GM12875 (cell line): ENCODE measurements around the gene CYP2C9.
"Not testable (repeated sequence)": the region's sequence is repeated elsewhere in the genome, so short reads cannot be mapped to it uniquely, and the experiment has no call there.

ENCODE experiments used
- H3K4me3 ChIP-seq: one replicate; pipeline ENCODE4 v1.5.1; 2011; ENCODE audit warnings: low read depth, low read length, control low read depth
- CTCF ChIP-seq: IDR thresholded peaks from 2 replicates; pipeline ENCODE4 v1.5.1; 2011; ENCODE audit warnings: low read depth, mild to moderate bottlenecking, control low read depth, inconsistent platforms, low read length, moderate library complexity, borderline replicate concordance; ENCODE audit not compliant: insufficient read depth

The CYP2C9 gene

GRCh38 chr10:94938383-94938782 lies at the start of gene CYP2C9:
CYP2C9 (plus strand) TSS chr10:94938658; CDS start chr10:94938683, 25 bp downstream.
- TF ChIP-seq CTCF = no peak
- H3K4me3 ChIP-seq = no peak within 1 kb of the TSS

GRCh38 chr10:94889123-94889522 lies 49.3 kb upstream of the CYP2C9 start:
- no peak overlapping the region for H3K4me3 ChIP-seq
- no peak for TF ChIP-seq CTCF

- no peak for TF ChIP-seq CTCF
These were observed 48.0 kb upstream of the CYP2C9 start for GRCh38 chr10:94890264-94891022.

GRCh38 chr10:94898414-94898813 lies 40.0 kb upstream of the CYP2C9 start:
- not testable (repeated sequence) for H3K4me3 ChIP-seq

More at GRCh38 chr10:94890264-94891022, 48.0 kb upstream of the CYP2C9 start:
- H3K4me3 ChIP-seq = no peak overlapping the region

GRCh38 chr10:94902080-94902479 lies 36.4 kb upstream of the CYP2C9 start:
- TF ChIP-seq CTCF = no peak
- no peak overlapping the region for H3K4me3 ChIP-seq

- TF ChIP-seq CTCF = no peak
- H3K4me3 ChIP-seq = no peak overlapping the region
These were observed 35.9 kb upstream of the CYP2C9 start for GRCh38 chr10:94902570-94902969.

- H3K4me3 ChIP-seq = not testable (repeated sequence)
These were observed 33.8 kb upstream of the CYP2C9 start for GRCh38 chr10:94904506-94905148.

GRCh38 chr10:94916423-94916822 lies 22.0 kb upstream of the CYP2C9 start:
- TF ChIP-seq CTCF = no peak
- no peak overlapping the region for H3K4me3 ChIP-seq
